COLO829 (cell line): ENCODE data around the gene LYL1.
A peak's percentile ranks its signal among the peaks of the same experiment; 100 is the strongest.

Source experiments
- DNase-seq: peaks from one replicate; pipeline ENCODE4 v3.0.0; 2012; ENCODE audit warnings: low spot score

Gene LYL1

GRCh38 chr19:13104848-13105711 is 2.4 kb upstream of the LYL1 start:
- no peak for DNase-seq

- no peak for DNase-seq
Observed at GRCh38 chr19:13104360-13104847, 1.7 kb upstream of the LYL1 start.

- no peak for DNase-seq
Observed at GRCh38 chr19:13103581-13104359, 1.1 kb upstream of the LYL1 start.

GRCh38 chr19:13102416-13102665 is 317 bp downstream of the LYL1 start:
- DNase-seq: no peak

- DNase-seq: no peak
Observed at GRCh38 chr19:13101590-13102415, 855 bp downstream of the LYL1 start.

- DNase-seq: no peak
Observed at GRCh38 chr19:13100841-13101589, 1.6 kb downstream of the LYL1 start.

GRCh38 chr19:13100031-13100588 is 2.5 kb downstream of the LYL1 start:
- DNase-seq: no peak

GRCh38 chr19:13099073-13099999 is 3.3 kb downstream of the LYL1 start:
- DNase-seq: no peak

- DNase-seq: no peak
Observed at GRCh38 chr19:13098277-13099072, 4.2 kb downstream of the LYL1 start.

GRCh38 chr19:13097463-13098258 is 5.0 kb downstream of the LYL1 start:
- DNase-seq: no peak

- no peak for DNase-seq
Observed at GRCh38 chr19:13097033-13097462, 5.6 kb downstream of the LYL1 start.

- no peak for DNase-seq
Observed at GRCh38 chr19:13095934-13096927, 6.4 kb downstream of the LYL1 start.

- no peak for DNase-seq
Observed at GRCh38 chr19:13095393-13095784, 7.3 kb downstream of the LYL1 start.

- no peak for DNase-seq
Observed at GRCh38 chr19:13094771-13095392, 7.8 kb downstream of the LYL1 start.

- no peak for DNase-seq
Observed at GRCh38 chr19:13094106-13094504, 8.6 kb downstream of the LYL1 start.

- peak; percentile 81 for DNase-seq
Observed at GRCh38 chr19:13093407-13094105, 9.1 kb downstream of the LYL1 start.
